ENCODE results near the gene ASAP2.

ASAP2 gene

DNA sequence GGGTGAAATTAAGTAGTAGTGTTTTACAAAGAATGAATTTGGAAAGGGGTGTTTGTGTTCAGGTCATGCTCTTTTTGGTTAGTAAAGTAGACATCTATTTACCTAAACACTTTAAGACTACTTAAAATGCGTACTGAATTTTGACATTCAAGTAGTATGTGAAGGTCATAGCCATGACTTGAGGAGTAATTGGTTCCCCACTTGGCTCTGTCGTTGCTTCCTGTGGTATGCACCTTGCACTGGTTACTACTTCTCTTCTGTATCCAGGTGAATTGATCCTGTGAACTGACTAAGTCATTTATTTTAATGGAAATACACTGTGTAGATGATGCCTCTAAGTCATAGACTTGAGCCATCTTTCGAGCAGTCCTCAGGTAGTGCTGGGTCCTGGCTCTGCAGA lies 118.8 kb downstream of the ASAP2 start:
- in situ Hi-C loops (cut with MboI; ENCODE audit: low pct_unique_long_range_greater_than_20kb, low sequenced_read_pairs, unreplicated experiment), result no loop called here
- no peak for DNase-seq (ENCODE audit: low spot score)

DNA sequence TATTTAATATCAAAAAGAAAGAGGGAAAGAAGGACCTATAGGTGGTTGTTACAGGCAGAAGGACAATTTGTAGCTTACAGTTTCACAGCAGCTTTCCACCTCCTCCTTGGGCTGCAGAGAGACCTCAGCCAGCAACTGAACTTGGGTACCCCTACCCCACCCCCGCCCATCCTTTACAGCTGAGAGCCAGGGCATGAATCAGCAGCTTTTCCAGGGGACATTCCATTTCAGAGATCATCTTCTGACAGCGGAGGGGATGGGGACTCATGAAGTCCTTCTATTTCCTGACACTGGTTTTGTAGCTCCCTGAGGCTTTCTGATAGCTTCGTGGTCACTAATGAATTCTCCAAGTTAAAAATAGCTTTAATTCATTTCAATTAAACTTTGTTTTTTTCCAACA lies 120.4 kb downstream of the ASAP2 start:
- DNase-seq (ENCODE audit: low spot score), result no peak
- in situ Hi-C loops (cut with MboI; ENCODE audit: low pct_unique_long_range_greater_than_20kb, low sequenced_read_pairs, unreplicated experiment), result no loop called here
- TF ChIP-seq, protein P1, sequence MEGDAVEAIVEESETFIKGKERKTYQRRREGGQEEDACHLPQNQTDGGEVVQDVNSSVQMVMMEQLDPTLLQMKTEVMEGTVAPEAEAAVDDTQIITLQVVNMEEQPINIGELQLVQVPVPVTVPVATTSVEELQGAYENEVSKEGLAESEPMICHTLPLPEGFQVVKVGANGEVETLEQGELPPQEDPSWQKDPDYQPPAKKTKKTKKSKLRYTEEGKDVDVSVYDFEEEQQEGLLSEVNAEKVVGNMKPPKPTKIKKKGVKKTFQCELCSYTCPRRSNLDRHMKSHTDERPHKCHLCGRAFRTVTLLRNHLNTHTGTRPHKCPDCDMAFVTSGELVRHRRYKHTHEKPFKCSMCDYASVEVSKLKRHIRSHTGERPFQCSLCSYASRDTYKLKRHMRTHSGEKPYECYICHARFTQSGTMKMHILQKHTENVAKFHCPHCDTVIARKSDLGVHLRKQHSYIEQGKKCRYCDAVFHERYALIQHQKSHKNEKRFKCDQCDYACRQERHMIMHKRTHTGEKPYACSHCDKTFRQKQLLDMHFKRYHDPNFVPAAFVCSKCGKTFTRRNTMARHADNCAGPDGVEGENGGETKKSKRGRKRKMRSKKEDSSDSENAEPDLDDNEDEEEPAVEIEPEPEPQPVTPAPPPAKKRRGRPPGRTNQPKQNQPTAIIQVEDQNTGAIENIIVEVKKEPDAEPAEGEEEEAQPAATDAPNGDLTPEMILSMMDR (IDR thresholded peaks at IDR 0.05; ENCODE audit: extremely low read depth, insufficient read depth, missing control alignments), result no peak

More for the DNA sequence above, 118.8 kb downstream of the ASAP2 start:
- TF ChIP-seq, protein P1 (IDR thresholded peaks at IDR 0.05; ENCODE audit: extremely low read depth, insufficient read depth, missing control alignments), result no peak

DNA sequence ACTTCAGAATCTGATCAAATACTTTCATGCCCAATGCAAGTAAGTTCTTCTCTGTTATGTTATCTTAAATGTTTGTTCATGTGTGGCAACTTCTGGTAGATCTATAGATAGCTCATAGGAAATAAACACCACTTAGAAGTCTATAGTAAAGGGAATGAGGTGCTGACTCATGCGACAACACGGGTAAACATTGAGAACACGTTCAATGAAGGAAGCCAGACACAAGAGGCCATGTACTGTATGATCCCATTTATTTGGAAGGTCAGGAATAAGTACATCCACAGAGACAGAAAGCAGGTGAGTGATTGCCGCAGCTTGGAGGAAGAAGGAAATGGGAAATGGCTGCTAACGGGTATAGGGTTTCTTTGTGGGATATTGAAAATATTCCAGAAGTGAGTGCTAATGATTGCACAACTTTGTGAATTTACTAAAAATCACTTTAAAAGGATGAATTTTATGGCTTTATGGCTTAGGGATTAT lies 121.3 kb downstream of the ASAP2 start:
- DNase-seq (ENCODE audit: low spot score), result no peak
- TF ChIP-seq, protein P1 (IDR thresholded peaks at IDR 0.05; ENCODE audit: extremely low read depth, insufficient read depth, missing control alignments), result no peak
- in situ Hi-C loops (cut with MboI; ENCODE audit: low pct_unique_long_range_greater_than_20kb, low sequenced_read_pairs, unreplicated experiment), result no loop called here

DNA sequence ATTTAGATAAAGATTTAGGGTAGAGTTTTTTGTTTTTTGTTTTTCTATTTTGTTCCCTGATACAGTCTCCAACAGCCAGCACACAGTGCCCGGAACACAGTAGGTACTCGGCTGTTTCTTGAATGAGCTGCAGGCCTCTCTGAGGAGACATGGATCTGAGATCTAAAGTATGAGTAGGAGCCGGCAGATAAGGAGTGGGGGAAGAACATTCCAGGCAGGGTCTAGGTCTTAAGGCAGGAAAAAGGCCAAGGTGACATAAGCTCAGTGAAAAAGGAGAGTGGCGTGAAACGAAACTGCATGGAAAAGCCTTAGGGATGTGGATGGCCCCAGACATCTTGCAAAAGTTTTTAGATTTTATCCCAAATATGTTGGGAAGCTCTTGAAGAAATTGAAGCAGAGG lies 122.3 kb downstream of the ASAP2 start:
- in situ Hi-C loops (cut with MboI; ENCODE audit: low pct_unique_long_range_greater_than_20kb, low sequenced_read_pairs, unreplicated experiment), result no loop called here
- DNase-seq (ENCODE audit: low spot score), result no peak
- TF ChIP-seq, protein P1 (IDR thresholded peaks at IDR 0.05; ENCODE audit: extremely low read depth, insufficient read depth, missing control alignments), result no peak

DNA sequence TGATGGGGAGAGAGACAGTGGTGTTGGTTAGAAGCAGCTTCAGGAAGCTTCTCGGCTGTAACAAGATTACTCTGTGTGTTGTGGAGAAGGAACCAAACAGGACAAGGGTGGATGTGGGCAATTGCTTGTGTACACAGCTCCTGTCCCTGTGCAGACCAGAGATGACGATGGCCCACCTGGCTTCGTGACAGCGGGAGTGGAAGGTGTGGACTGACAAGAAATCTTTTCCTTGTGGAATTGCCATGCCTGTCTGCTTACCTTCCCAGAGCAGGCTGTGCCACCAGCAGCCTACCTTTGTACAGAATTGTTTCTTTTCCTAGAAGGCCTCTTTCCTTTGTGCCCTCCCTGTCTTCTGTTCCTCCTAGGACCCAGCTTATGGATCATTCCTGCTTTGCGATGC lies 122.9 kb downstream of the ASAP2 start:
- no peak for DNase-seq (ENCODE audit: low spot score)
- TF ChIP-seq, protein P1 (IDR thresholded peaks at IDR 0.05; ENCODE audit: extremely low read depth, insufficient read depth, missing control alignments), result no peak
- in situ Hi-C loops (cut with MboI; ENCODE audit: low pct_unique_long_range_greater_than_20kb, low sequenced_read_pairs, unreplicated experiment), result no loop called here

DNA sequence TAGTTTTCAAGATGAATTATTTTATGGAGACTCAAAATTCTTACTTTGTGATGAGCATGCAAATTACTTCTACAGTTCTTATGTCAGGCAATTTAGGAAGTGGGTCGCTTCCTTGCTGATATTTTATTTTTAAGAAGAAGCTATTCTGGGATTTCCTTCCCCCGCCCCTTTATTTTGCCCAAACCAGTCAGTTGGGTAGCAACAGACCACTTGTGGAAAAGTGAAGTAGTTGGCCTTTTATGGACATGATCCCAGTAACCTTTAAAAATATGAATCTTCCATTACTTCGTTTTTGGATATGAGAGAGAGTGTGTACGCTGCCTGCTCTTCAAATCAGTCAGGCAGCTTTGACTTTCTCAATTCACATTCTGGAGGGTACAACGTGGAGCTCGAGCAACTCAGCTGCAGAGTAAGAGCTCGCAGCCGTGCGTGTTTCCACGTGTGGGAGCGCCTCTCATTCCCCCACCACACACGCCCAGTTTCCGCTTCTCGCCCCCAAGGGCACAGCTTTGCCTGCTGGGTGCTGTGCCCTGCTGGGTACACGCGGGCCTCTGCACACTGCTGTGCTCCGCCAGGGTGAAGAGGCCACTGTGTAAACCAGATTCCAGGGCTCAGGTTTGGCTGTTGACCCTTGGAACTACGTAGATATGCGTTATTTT lies 124.1 kb downstream of the ASAP2 start:
- DNase-seq (ENCODE audit: low spot score), result no peak
- TF ChIP-seq, protein P1 (IDR thresholded peaks at IDR 0.05; ENCODE audit: extremely low read depth, insufficient read depth, missing control alignments), result no peak
- in situ Hi-C loops (cut with MboI; ENCODE audit: low pct_unique_long_range_greater_than_20kb, low sequenced_read_pairs, unreplicated experiment), result no loop called here

Measured in GM13977 (cell line).